T-helper 1 cell treated with Interleukin-12 subunit alpha and Interleukin-12 subunit beta and Interleukin-4 antibody, amounts not matched to agents 30 ng/mL and 1 ng/mL, for 36 hours (primary cell): ENCODE data around the gene CLCN7. TPM values are rescaled to one million over a fixed set of nuclear protein-coding genes. Genes with fewer than 3 reads are reported as not detected.

Source experiments
- intact Hi-C: fragments of 100-400 bp; cut with micrococcal nuclease; formaldehyde crosslinking; loops from one replicate; pipeline ENCODE4 v1.15.1; 2024
- total RNA-seq: library from RNA; stranded (reverse); gene quantifications from 2 replicates; pipeline ENCODE4 v1.2.3, GENCODE V29; 2022

CLCN7 gene
- total RNA-seq, 1 donor from 2014 or later, result 81.0 TPM

DNA sequence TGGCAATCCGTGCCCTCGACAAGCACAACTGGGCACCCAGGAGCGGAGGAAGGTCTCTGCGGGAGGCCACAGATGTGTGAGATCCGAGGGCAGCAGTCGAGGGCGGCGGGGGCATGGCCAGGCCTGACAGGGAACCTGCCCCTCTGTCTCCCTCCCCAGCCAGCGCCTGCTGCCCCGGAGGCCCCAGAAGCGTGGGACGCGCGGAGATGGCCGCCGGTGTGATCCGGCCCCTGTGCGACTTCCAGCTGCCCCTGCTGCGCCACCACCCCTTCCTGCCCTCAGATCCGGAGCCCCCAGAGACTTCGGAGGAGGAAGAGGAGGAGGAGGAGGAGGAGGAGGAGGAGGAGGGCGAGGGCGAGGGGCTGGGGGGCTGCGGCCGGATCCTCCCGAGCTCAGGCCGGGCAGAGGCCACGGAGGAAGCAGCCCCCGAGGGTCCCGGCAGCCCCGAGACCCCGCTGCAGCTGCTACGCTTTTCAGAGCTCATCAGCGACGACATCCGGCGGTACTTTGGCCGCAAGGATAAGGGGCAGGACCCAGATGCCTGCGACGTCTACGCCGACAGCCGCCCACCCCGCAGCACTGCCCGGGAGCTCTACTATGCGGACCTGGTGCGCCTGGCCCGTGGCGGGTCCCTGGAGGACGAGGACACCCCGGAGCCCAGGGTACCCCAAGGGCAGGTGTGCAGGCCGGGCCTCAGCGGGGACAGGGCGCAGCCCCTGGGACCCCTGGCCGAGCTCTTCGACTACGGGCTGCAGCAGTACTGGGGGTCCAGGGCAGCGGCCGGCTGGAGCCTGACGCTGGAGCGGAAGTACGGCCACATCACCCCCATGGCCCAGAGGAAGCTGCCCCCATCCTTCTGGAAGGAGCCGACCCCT is 42.2 kb downstream of the CLCN7 start:
- intact Hi-C loops, result no loop called here

DNA sequence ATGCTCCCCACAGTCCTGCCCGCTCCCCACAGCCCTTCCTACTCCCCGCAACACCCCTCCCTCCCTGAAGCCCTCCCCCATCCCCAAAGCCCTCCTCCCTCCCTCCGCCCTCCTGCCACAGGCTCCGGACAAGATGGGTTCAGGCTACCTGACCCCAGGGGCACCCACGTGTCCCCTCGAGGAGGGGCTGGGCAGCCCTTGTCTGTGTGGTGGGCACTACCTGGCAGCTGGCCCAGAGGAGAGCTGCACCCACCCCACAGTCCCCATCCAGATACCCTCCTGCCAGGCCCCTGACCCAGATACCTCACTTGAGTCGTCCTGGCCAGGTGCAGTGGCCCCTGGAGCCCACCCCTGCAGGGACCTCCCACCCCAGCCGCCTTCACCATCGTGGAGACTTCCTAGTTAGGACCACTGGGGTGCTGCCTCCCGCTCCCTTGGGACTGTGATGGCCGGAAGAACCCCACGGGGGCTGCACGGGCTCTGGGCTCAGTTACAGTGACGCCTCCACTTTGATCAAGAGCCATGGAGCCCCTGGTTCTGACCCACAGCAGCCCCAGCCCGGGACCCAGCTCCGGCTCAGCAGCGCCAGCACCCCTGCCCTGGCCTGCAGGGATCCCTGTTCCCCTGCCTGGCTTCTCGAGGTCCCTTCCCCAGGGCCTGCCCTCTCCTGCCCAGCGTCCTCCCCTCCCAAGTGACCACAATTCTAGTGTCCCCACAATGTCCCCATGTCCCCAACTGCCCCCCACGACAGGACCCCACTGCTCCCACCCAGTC is 43.1 kb downstream of the CLCN7 start:
- intact Hi-C loops, result no loop called here

DNA sequence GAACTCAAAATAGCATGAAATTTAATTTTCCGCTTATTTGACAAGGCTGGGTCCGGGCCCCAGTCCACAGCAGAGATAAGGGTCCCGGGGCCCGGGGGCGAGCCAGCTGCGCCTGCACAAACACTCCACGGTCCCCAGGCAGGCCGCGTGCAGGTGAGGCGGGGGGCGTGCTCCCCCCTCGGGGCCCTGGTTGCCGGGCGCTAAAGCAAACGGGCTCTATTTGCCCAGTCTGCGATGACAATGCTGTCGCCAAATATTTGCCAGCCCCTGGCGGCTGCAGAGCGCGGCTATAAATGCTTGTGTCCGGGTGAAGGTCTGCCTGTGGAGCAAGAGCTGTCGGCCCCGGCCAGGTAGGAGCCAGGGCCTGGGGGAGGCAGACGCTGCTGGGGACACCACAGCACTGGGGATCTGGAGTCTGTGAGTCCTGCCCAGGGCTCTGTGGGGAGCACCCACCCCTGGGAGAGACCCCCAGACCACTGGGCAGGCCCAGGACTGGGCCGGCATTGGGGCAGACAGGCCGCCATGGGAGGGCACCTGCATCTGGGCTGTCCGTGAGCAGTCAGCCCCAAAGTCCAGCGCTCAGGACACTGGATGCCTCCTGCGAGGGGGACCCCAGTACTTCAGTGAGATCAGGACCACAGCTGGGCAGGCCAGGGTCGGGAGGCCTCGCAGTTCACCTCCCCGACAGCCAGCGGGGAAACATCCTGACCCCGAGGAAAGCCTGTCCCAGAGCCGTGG is 43.9 kb downstream of the CLCN7 start, which contains the start of gene PERCC1:
Gene PERCC1, plus strand, starts transcription at position 320 of the 738 bp plus-strand sequence. CDS start 1,516 bp downstream, outside the sequence.
- intact Hi-C loops, result no loop called here

DNA sequence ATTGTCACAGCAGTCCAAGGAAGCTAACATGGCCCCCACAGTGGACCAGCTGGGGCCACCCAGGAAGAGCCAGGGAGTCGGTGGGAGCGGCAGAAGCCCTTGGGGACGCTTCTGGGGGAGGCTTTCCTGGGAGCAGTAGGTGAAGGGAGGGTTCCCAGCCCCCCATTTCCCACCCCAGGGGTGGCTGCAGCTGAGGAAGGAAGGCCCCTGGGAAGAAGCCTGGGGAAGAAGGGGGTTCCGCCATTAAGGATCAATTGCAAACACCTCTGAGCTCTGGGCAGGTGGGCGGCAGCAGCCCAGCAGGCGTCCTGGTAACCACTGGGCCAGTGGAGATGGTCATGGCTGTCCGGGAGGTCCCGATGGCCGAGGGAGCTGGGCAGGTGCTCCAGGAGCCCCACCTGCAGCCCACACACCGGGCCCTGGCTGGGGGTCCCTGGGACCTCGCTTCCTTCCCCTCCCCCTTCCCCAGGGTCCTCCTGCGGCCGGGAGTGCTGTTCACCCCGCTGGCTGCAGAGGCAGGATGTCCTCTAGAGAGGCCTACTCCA is 44.5 kb downstream of the CLCN7 start:
- intact Hi-C loops, result no loop called here

GRCh38 chr16:1429631-1430030 is 45.2 kb downstream of the CLCN7 start:
- intact Hi-C loops, result no loop called here

DNA sequence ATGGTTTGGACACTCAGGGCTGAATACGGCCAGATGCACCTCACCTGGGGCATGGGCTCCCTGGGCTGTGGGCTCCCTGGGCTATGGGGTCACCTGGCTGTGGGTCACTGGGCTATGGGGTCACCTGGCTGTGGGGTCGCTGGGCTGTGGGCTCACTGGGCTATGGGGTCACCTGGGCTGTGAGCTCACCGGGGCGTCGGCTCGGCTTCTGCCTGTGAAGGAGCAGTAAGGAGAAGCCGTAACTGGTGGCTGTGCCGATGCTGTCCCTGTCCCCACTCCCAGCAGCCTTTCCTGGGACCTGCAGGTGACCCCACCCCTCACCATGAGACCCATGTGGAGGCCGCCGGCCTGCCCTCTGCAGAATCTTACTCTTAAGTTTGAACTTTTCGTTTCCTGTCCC is 45.8 kb downstream of the CLCN7 start:
- intact Hi-C loops, result no loop called here

GRCh38 chr16:1428511-1428910 is 46.3 kb downstream of the CLCN7 start:
- intact Hi-C loops, result no loop called here

DNA sequence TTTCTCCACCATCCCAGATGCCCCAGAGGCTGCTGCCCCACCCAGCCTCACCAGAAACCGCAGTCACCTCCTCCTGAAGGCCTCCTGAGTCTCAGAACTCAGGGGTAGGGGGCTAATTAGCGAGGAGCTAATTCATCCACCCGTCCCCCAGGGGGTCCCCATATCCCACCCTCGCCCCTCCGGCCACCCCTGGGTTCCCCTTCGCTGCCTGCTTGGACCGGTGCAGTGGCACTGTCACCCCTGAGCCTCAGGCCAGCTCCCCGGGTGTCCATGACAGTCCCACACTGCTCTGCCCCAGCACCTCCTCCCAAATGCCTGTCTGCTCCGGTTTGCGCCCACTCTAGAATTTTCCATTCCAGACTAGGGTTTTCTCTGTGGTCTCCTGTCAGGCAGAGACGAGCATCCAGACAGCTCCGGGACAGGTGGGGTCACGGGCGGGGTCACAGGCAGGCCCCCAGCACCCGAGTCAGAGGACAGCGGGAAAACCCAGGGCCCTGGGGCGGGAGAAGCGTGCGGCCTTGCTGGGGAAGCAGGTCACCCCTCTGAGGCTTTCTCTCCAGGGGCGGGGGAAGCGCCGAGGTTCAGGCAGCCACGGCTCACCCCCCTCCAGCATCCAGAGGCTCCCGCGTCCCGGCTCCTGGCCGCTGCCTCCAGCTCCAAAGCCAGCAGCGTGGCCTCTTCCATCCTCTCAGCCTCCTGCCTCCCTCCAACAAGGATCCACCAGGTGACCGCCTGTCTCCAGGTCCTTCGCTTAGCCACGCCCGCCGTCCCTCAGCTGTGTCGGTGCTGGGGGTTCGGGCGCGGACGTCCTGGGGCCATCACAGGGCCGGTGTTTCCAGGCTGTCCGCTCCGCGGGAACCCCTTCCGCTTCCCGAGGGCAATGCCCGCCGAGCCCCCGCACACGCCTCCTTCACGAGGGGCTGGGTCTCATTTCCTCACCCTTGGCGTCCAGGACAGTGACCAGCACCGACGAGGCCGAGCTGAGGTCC is 47.1 kb downstream of the CLCN7 start:
- intact Hi-C loops, result no loop called here

DNA sequence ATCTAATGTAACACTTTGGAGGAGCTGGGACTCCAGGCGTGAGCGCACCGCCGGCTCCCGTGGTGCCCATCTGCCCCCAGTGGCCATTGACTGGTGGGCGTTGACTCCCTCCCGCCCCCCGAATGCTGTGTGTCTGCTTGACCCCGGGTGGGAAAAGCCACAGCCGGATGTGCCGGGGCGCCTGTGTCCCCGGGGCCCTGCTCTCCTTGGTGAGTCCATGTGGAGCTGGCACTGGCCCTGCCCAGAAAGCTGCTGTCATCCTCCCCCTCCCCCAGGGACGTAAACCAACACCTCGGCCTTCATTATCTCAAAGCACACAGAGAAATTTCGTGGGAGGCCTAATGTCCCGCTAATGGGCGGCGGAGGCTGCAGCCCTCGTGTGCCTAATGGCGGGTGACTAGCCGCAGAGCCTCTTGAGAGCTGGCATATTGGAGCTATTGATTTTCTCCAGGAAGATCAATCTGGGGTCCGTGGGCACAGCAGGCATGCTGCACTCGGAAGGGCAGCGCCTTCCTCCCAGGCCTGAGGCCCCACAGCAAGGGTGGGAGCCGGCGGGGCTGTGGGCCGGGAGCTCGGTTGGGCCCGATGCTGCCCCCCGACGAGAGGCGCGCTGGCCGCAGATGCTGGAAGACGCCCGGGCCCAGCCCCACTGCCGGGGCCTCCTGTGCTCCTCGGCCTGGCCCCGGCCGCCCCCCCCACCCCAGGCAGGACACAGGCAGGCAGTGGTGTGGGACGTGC is 47.9 kb downstream of the CLCN7 start:
- intact Hi-C loops, result no loop called here

DNA sequence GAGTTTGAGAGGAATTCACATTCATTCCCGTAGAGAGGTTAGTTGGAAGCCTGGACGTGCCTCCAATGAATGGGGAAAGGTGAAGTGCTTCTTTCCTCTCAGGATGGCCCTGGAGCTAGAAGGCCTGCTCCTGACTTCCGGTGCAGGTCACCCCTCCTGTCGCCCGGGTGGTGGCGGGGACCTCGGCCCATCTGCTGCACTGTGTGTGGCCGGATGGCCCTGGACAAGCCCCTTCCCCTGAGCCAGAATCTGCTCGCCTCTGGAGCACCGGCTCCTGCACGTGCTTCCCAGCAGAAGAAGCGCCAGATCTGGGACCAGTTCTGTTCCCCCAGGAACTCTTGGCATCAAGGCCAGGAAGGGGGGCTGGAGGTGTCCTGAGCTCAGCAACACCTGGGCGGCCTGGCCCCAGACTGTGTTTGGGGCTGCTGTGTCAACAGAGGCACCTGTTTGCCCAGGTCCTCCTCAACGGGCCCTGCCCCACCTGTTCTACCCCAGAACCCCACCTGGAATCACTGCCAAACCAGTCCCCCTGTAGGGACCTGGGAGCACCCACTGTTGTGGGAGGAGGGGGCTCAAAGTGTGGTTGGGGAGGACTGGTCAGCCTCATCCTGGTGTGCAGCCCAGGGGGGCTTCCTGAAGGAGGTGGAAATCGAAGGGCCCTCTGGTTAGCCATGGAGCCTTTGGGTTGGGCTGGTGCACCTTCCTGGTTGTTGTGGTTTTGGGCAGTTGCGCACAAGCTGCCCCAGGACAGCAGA is 49.0 kb downstream of the CLCN7 start:
- intact Hi-C loops, result no loop called here

DNA sequence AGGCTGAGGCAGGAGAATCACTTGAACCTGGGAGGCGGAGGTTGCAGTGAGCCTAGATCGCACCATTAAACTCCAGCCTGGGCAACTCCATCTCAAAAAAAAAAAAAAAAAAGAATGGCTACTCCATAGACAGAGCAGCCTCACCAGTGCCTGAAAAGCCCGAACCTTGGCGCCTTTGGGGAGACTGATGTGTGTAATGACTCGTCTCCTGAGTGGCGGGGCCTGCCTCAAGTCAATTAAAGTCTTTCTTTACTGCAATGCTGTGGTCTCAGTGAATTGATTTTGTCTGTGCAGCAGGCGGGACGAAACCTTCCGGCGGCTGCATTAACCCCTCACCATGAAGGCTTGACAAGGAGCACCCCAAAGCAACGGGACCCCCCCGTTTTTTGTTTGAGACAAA is 50.8 kb downstream of the CLCN7 start:
- intact Hi-C loops, result no loop called here

GRCh38 chr16:1422076-1422475 is 52.8 kb downstream of the CLCN7 start:
- intact Hi-C loops, result no loop called here

- intact Hi-C loops, result loop anchor here (1.0 to 2.0 kb wide), 11 partner anchors 41 to 551 kb away; partner anchors contain the start of genes CLCN7, CRAMP1, IFT140 and NME3
These were observed 54.7 kb downstream of the CLCN7 start for GRCh38 chr16:1420111-1420539.

- intact Hi-C loops, result no loop called here
These were observed 58.3 kb downstream of the CLCN7 start for GRCh38 chr16:1416521-1416941.

DNA sequence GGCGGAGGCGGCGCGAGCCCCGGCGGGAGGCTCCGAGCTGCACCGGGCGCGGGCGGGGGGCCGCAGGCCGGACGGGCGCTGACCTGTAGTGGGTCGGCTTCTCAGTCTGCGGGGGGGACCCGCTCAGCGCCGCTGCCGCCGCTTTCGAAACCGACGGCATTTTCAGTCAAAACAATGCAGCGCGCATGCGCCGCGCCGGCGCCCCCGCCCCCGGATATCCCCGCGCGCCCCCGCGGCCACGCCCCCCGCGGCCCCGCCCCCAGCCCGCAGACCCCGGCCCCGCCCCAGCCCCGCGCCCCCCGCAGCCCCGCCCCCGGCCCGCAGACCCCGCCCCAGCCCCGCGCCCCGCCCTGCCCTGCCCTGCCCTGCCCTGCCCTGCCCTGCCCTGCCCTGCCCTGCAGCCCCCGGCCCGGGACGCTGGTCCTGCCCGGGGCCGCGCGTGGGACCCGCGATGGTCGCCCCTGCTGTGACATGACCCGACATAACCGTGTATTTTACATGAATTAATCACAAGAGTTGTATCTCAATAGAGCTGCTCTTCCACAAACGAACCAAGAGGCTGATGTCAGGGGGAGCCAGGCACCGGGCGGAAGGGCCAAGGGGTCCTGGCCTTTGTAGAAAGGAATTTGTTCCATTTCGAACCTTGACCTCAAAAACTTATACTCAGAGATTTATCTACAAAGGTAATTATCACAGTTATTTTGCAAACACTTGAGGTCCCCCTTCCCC is 60.1 kb downstream of the CLCN7 start, which contains the start of gene UNKL:
Gene UNKL, minus strand, starts transcription at position 173 of the 729 bp plus-strand sequence. Its CDS starts 13 bp downstream, at position 160.
- intact Hi-C loops, result loop anchor here (1.0 to 5.0 kb wide), 3 partner anchors 52 to 118 kb away; partner anchors contain the start of gene TMEM204

GRCh38 chr16:1413684-1414531 is 60.9 kb downstream of the CLCN7 start:
- intact Hi-C loops, result loop anchor here (1.0 to 5.0 kb wide), 3 partner anchors 52 to 118 kb away; partner anchors contain the start of gene TMEM204
